Mesendoderm (in vitro differentiated cells): Measurements from ENCODE around the gene NSD1.

Experiments used
- DNase-seq: peaks from one replicate; pipeline ENCODE4 v3.0.0; 2013
- H2AK5ac ChIP-seq: 2 replicates; pipeline ENCODE4 v1.6.1; 2013; ENCODE audit warnings: low read length, inconsistent platforms
- H2BK120ac ChIP-seq: 2 replicates; pipeline ENCODE4 v1.6.1; 2013; ENCODE audit warnings: low read depth, mild to moderate bottlenecking, low read length, moderate library complexity, mixed read lengths
- H2BK15ac ChIP-seq: replicated peaks from 2 replicates; pipeline ENCODE4 v1.6.1; 2013; ENCODE audit warnings: low read depth, mild to moderate bottlenecking, moderate library complexity
- H2BK5ac ChIP-seq: 2 replicates; pipeline ENCODE4 v1.6.1; 2013; ENCODE audit warnings: low read length, inconsistent platforms
- H3K18ac ChIP-seq: 2 replicates; pipeline ENCODE4 v1.6.1; 2013; ENCODE audit warnings: mild to moderate bottlenecking, low read length, mixed read lengths
- H3K23ac ChIP-seq: one replicate; pipeline ENCODE4 v1.6.1; 2013; ENCODE audit warnings: low read length
- H3K27ac ChIP-seq: 2 replicates; pipeline ENCODE4 v1.5.1; 2013; ENCODE audit warnings: low read depth, mild to moderate bottlenecking, inconsistent platforms, low read length, moderate library complexity
- H3K27me3 ChIP-seq: 2 replicates; pipeline ENCODE4 v1.6.1; 2013; ENCODE audit warnings: low read length, control low read depth, mild to moderate bottlenecking, inconsistent platforms; ENCODE audit not compliant: insufficient read depth, poor library complexity
- H3K36me3 ChIP-seq: 2 replicates; pipeline ENCODE4 v1.6.1; 2013; ENCODE audit warnings: low read length, inconsistent platforms; ENCODE audit not compliant: control insufficient read depth, insufficient read depth
- H3K4ac ChIP-seq: one replicate; pipeline ENCODE4 v1.6.1; 2013; ENCODE audit warnings: low read depth, mild to moderate bottlenecking, low read length, moderate library complexity
- H3K4me1 ChIP-seq: 2 replicates; pipeline ENCODE4 v1.6.1; 2013; ENCODE audit warnings: low read depth, low read length, inconsistent platforms; ENCODE audit not compliant: control insufficient read depth
- H3K4me2 ChIP-seq: 2 replicates; pipeline ENCODE4 v1.6.1; 2013; ENCODE audit warnings: low read length
- H3K4me3 ChIP-seq: 2 replicates; pipeline ENCODE4 v1.5.1; 2013; ENCODE audit warnings: mild to moderate bottlenecking, low read length
- H3K56ac ChIP-seq: one replicate; pipeline ENCODE4 v1.6.1; 2013; ENCODE audit warnings: low read length
- H3K79me1 ChIP-seq: 2 replicates; pipeline ENCODE4 v1.6.1; 2013; ENCODE audit warnings: low read length, inconsistent platforms
- H3K79me2 ChIP-seq: 2 replicates; pipeline ENCODE4 v1.6.1; 2013; ENCODE audit warnings: mild to moderate bottlenecking, low read length; ENCODE audit not compliant: control insufficient read depth, insufficient read depth
- H3K9ac ChIP-seq: 2 replicates; pipeline ENCODE4 v1.6.1; 2013; ENCODE audit warnings: low read length, inconsistent platforms
- H4K5ac ChIP-seq: one replicate; pipeline ENCODE4 v1.6.1; 2013; ENCODE audit warnings: low read length
- H4K8ac ChIP-seq: one replicate; pipeline ENCODE4 v1.6.1; 2013; ENCODE audit warnings: low read depth, mild to moderate bottlenecking, control low read depth, low read length, moderate library complexity
- WGBS: extraction: QIAGEN DNeasy Blood & Tissue Kit; methylation state at CpG from one replicate; pipeline ENCODE4 v1.1.7; 2013; ENCODE audit warnings: low lambda C conversion rate, missing lambda C conversion rate; ENCODE audit not compliant: insufficient coverage; ENCODE audit errors: extremely low coverage; 5-methylcytosine and 5-hydroxymethylcytosine counted together

Gene NSD1

DNA sequence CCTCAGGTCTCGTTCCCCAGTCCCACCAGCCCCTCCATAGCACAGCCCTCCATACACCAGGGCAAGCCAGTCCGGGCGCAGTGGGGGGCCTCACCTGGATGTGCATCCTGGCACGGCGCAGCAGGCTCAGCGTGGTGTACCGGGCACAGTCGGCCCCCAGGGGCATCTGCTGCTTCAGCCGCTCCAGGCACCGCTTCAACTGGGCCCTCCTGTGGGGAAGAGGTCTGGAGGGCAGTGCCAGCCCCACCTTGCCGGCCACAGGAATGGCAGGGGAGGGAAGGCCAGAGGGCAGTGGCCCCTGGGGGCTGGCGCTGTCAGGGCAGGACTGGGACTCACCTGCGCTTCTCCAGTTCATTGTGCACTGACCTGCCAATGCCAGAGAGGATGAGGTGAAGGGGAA lies 176.8 kb downstream of the NSD1 start:
- no peaks in the 10 kb centered on the region for H3K27me3 ChIP-seq
- DNase-seq: no peak
- H3K9ac ChIP-seq: no peak overlapping the region
- H3K36me3 ChIP-seq: peaks cover 3% of the 10 kb centered on the region
- H2BK5ac ChIP-seq: no peak overlapping the region
- peaks cover 4% of the 10 kb centered on the region for H3K79me1 ChIP-seq
- no peak overlapping the region for H3K23ac ChIP-seq
- H3K4me2 ChIP-seq: no peak overlapping the region
- H3K4ac ChIP-seq: no peak overlapping the region
- no peak overlapping the region for H3K4me3 ChIP-seq
- H2AK5ac ChIP-seq: no peak overlapping the region
- no peak overlapping the region for H4K5ac ChIP-seq
- no peak overlapping the region for H3K18ac ChIP-seq
- H3K56ac ChIP-seq: no peak overlapping the region
- no peak overlapping the region for H2BK120ac ChIP-seq
- H4K8ac ChIP-seq: no peak overlapping the region
- no CpG with 5 or more reads among the region's 13 CpGs for WGBS
- H3K79me2 ChIP-seq: peaks cover 4% of the 10 kb centered on the region
- no peak overlapping the region for H2BK15ac ChIP-seq
- H3K27ac ChIP-seq: no peak overlapping the region
- peaks cover 4% of the 10 kb centered on the region for H3K4me1 ChIP-seq

DNA sequence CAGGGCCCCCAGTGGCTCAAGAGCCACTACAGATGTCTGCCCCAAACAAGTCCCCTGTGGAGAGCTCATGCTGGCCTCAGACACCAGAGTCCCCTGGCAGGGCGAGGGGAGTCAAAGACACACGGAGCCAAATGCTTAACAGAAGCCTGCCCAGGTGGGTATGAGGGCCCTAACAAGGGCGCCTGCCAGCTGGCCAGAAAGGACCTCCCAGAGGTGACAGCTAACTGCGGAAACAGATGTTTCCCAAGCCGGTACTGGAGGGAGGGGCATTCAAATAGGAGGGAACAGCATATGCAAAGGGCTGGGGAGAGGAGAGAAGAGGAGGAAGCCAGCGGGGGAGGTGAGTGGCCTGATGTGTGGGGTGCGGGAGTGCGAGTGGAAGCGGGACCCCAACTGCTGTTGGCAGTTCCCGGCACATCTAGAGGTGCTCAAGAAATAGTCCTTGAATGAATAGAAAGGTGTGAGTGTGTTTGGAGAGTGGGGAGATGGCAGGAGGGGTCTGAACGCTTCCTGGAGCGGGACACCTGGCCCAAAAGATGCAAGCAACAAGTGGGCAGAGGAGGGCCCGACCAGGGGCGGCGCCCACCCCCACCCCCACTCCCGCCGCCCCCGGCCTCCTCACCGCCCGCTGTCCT lies 177.3 kb downstream of the NSD1 start:
- Histone ChIP-seq H2BK120ac (no peak overlapping the region), H2BK5ac (no peak overlapping the region), H3K23ac (no peak overlapping the region), H2AK5ac (no peak overlapping the region), H3K79me2 (no peaks in the 10 kb centered on the region), H3K18ac (no peak overlapping the region), H3K56ac (peak overlapping the region; percentile 86), H3K4ac (no peak overlapping the region), H3K79me1 (peaks cover 2% of the 10 kb centered on the region), H3K4me1 (peaks cover 4% of the 10 kb centered on the region), H3K4me2 (peak overlapping the region; percentile 3), H3K27me3 (no peaks in the 10 kb centered on the region), H3K36me3 (peaks cover 3% of the 10 kb centered on the region), H3K27ac (no peak overlapping the region), H2BK15ac (no peak overlapping the region), H3K9ac (peak overlapping the region; percentile 79), H4K5ac (no peak overlapping the region), H3K4me3 (no peak overlapping the region), H4K8ac (no peak overlapping the region)
- WGBS: no CpG with 5 or more reads among the region's 20 CpGs
- DNase-seq: peak; percentile 60

DNA sequence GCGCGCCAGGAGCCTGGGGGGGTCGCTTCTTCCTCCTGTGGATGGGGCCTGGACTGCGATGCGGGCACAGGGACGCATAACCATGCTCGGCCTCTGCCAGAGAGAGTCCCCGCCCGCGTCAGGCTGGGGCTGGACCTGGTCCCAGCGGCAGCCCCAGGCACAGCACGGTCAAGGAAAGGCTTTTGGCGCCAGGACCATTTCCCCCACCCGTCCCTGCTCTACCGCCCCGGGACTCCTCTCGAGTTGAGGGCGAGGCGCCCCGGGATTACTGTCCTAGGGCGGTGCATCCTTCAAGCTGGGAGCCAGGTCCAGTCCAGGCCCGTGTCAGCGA lies 177.8 kb downstream of the NSD1 start:
- Histone ChIP-seq H3K4ac (no peak overlapping the region), H3K27me3 (no peaks in the 10 kb centered on the region), H3K4me3 (peak overlapping the region; percentile 61), H4K5ac (no peak overlapping the region), H4K8ac (no peak overlapping the region), H2AK5ac (no peak overlapping the region), H2BK5ac (no peak overlapping the region), H3K4me1 (peaks cover 4% of the 10 kb centered on the region), H3K79me2 (no peaks in the 10 kb centered on the region), H3K4me2 (peak overlapping the region; percentile 94), H3K23ac (no peak overlapping the region), H3K56ac (peak overlapping the region; percentile 86), H3K27ac (no peak overlapping the region), H2BK15ac (no peak overlapping the region), H3K36me3 (no peaks in the 10 kb centered on the region), H3K79me1 (no peaks in the 10 kb centered on the region), H3K9ac (peak overlapping the region; percentile 79), H2BK120ac (no peak overlapping the region), H3K18ac (no peak overlapping the region)
- WGBS: no CpG with 5 or more reads among the region's 23 CpGs
- no peak for DNase-seq

DNA sequence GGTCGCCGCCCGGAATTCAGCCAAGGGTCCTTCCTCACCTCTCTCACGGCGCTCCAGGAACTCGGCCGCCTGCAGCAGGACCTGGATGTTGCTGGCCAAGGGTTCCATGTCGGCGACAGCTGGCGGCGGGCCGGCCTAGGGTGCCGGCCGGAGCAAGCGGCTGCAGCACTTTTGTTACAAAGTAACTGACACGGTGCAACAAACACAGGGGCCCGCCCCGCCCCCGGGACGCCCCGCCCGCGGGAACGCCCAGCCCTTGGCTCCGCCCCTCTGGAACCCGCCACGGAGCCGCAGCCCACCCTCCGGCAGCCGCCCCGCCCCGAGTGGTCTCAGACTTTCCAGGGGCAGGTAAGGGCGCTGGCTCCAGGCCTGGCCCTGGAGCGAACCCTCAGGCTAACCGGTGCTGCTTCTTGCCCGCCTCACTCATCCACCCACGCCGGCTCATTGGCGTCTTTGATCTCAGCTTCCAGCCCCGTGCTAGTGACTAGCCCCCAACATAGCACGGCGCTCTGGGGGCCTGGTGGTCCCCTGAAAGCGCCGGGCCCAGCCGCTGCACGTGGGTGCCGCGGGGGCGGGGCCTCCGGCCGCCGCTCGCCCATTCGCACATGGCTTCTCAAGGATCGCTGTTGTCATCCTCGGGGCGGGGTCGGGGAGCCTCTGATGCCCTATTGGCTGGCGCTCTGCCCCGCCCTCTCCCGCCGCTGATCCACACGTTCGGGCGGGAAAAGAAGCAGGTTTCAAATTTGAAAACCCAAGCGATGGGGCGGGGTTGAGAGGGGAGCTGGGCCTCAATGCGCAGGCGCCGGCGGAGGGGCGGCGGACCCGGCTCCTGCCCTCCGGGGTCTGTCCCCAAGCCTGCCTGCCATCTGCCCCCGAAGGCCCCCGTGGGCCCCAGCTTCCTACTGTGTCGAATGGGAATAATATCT lies 178.4 kb downstream of the NSD1 start, which contains the start of gene MXD3:
Gene MXD3 (minus strand): TSS at position 176 of the 926 bp plus-strand sequence. CDS start 68 bp downstream, at position 108.
- Histone ChIP-seq H3K18ac (no peak within 1 kb of the TSS), H2BK15ac (no peak within 1 kb of the TSS), H3K4me1 (peaks cover 4% of the 10 kb centered on the region), H2BK120ac (no peak within 1 kb of the TSS), H4K5ac (no peak within 1 kb of the TSS), H4K8ac (no peak within 1 kb of the TSS), H3K36me3 (no peaks in the 10 kb centered on the region), H3K4ac (peak within 1 kb of the TSS; percentile 22), H3K79me2 (no peaks in the 10 kb centered on the region), H3K56ac (peak within 1 kb of the TSS; percentile 97), H2AK5ac (no peak within 1 kb of the TSS), H3K79me1 (no peaks in the 10 kb centered on the region), H3K27me3 (no peaks in the 10 kb centered on the region), H2BK5ac (no peak within 1 kb of the TSS), H3K4me2 (peak within 1 kb of the TSS; percentile 94), H3K4me3 (peak within 1 kb of the TSS; percentile 61), H3K27ac (peak within 1 kb of the TSS; percentile 68), H3K9ac (peak within 1 kb of the TSS; percentile 86), H3K23ac (no peak within 1 kb of the TSS)
- peak; percentile 99 for DNase-seq
- WGBS: no CpG with 5 or more reads among the region's 78 CpGs

DNA sequence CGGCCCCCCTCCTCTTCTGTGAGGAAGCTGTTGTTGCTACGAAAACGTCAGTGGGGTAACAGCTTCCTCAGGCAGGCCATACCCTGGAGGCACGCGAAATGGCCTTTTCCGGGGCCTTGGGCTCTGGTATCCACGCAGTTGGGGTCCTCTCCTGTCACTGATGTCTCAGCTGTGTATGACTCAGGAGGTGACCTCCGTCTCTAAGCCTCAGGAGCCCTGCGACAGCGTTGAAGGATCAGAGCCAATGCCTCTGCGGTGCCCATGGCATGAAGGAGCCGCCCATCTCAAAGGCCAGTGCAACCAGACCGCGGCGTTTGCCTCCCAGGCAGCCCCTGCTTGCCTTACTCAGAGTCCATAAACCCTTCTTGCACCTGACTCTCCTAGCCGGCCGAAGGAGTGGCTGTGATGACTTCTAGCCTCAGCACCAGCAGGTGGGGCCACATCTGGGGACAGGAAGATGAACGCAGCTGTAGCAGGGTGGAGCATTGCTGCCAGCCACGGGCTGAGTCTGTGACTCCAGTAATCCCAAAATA lies 179.1 kb downstream of the NSD1 start:
- no peak overlapping the region for H2BK5ac ChIP-seq
- DNase-seq: peak; percentile 83
- no peak overlapping the region for H4K5ac ChIP-seq
- peak overlapping the region; percentile 80 for H3K4me2 ChIP-seq
- H3K27me3 ChIP-seq: no peaks in the 10 kb centered on the region
- H3K79me2 ChIP-seq: no peaks in the 10 kb centered on the region
- H2AK5ac ChIP-seq: no peak overlapping the region
- no peak overlapping the region for H3K23ac ChIP-seq
- H3K4ac ChIP-seq: no peak overlapping the region
- no peaks in the 10 kb centered on the region for H3K79me1 ChIP-seq
- H2BK15ac ChIP-seq: no peak overlapping the region
- H2BK120ac ChIP-seq: no peak overlapping the region
- peak overlapping the region; percentile 69 for H3K9ac ChIP-seq
- H3K27ac ChIP-seq: no peak overlapping the region
- H3K36me3 ChIP-seq: no peaks in the 10 kb centered on the region
- no peak overlapping the region for H4K8ac ChIP-seq
- H3K4me1 ChIP-seq: peaks cover 4% of the 10 kb centered on the region
- no CpG with 5 or more reads among the region's 19 CpGs for WGBS
- no peak overlapping the region for H3K18ac ChIP-seq
- no peak overlapping the region for H3K4me3 ChIP-seq
- peak overlapping the region; percentile 81 for H3K56ac ChIP-seq
